Measurements from ENCODE around the gene LRSAM1. TPM values are rescaled to one million over a fixed set of nuclear protein-coding genes. Genes with fewer than 3 reads are reported as not detected.

Gene LRSAM1
- total and polyA plus RNA-seq, 9 of the 15 experiments (the other 6 are each of a cell fraction or from before 2014, with no cell fraction given): 0.07 to 16.2 (median 4.7) TPM

DNA sequence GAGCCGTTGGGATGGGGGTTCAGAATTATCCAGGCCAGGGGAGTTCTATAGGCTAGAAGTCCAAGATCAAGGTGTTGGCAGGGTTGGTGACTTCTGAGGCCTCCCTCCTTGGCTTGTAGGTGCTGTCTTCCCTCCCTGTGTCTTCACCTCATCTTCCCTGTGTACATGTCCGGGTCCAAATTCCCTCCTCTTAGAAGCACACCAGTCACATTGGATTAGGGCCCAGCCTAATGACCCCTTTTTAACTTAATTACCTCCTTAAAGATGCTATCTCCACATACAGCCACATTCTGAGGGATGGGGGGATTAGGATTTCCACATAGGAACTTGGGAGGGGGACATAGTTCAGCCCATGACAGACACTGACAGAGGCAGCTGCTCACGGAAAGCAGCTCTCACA, 12.1 kb downstream of the LRSAM1 start:
- Histone ChIP-seq H4K20me1 (replicated peaks; ENCODE audit: control insufficient read depth, insufficient read depth, low read length) (no peaks in the 10 kb centered on the region), H3K9me1 (ENCODE audit: control insufficient read depth, insufficient read depth, low read length) (peaks cover 3% of the 10 kb centered on the region), H3K9ac (ENCODE audit: insufficient read depth in 1 of 2, low read depth in 2 of 2, low read length in 2 of 2) (no peak overlapping the region), H3K4me2 (ENCODE audit: insufficient read depth, low read length) (no peak overlapping the region), H3K79me2 (ENCODE audit: control insufficient read depth, insufficient read depth, low read length) (no peaks in the 10 kb centered on the region), H3K4me3 (no peak overlapping the region), H3K36me3 (ENCODE audit: control insufficient read depth, insufficient read depth, low read length) (peaks cover 34% of the 10 kb centered on the region; the same call in 2 of the 3 replicates), H3K9me3 (replicated peaks; ENCODE audit: control insufficient read depth, insufficient read depth, low read depth, low read length) (no peaks in the 10 kb centered on the region), H2AFZ (ENCODE audit: low read depth, low read length) (no peak overlapping the region), H3K27me3 (ENCODE audit: control insufficient read depth in 2 of 2, insufficient read depth in 2 of 2, low read length in 2 of 2) (no peaks in the 10 kb centered on the region), H3K27ac (ENCODE audit: extremely low read depth, low read depth, low read length) (no peak overlapping the region), H3K4me1 (replicated peaks in 1 of 2; ENCODE audit: control insufficient read depth in 2 of 2, insufficient read depth in 2 of 2, low read length in 2 of 2) (peaks cover 0 to 11% of the 10 kb centered on the region in 2 experiments; a peak in 2 of 5 replicates)
- WGBS (ENCODE audit: insufficient coverage, low coverage, missing lambda C conversion rate): 71% methylated on average over 3 of the region's 3 CpGs
- ATAC-seq (no peak), FAIRE-seq (no peak), DNase-seq (ENCODE audit: extremely low read depth in 1 of 4, low spot score in 3 of 4) (no peak)
- no peak for TF ChIP-seq GTF2E2 (tag; IDR thresholded peaks at IDR 0.05)
- no peak for TF ChIP-seq POLR3G (IDR thresholded peaks at IDR 0.05; ENCODE audit: extremely low read depth, insufficient read length, insufficient replicate concordance)
- TF ChIP-seq GATAD2A (IDR thresholded peaks at IDR 0.05): no peak
- TF ChIP-seq POLR2AphosphoS5 (IDR thresholded peaks at IDR 0.05; ENCODE audit: control insufficient read depth, insufficient read depth, low read depth, low read length): no peak
- TF ChIP-seq, protein P1, sequence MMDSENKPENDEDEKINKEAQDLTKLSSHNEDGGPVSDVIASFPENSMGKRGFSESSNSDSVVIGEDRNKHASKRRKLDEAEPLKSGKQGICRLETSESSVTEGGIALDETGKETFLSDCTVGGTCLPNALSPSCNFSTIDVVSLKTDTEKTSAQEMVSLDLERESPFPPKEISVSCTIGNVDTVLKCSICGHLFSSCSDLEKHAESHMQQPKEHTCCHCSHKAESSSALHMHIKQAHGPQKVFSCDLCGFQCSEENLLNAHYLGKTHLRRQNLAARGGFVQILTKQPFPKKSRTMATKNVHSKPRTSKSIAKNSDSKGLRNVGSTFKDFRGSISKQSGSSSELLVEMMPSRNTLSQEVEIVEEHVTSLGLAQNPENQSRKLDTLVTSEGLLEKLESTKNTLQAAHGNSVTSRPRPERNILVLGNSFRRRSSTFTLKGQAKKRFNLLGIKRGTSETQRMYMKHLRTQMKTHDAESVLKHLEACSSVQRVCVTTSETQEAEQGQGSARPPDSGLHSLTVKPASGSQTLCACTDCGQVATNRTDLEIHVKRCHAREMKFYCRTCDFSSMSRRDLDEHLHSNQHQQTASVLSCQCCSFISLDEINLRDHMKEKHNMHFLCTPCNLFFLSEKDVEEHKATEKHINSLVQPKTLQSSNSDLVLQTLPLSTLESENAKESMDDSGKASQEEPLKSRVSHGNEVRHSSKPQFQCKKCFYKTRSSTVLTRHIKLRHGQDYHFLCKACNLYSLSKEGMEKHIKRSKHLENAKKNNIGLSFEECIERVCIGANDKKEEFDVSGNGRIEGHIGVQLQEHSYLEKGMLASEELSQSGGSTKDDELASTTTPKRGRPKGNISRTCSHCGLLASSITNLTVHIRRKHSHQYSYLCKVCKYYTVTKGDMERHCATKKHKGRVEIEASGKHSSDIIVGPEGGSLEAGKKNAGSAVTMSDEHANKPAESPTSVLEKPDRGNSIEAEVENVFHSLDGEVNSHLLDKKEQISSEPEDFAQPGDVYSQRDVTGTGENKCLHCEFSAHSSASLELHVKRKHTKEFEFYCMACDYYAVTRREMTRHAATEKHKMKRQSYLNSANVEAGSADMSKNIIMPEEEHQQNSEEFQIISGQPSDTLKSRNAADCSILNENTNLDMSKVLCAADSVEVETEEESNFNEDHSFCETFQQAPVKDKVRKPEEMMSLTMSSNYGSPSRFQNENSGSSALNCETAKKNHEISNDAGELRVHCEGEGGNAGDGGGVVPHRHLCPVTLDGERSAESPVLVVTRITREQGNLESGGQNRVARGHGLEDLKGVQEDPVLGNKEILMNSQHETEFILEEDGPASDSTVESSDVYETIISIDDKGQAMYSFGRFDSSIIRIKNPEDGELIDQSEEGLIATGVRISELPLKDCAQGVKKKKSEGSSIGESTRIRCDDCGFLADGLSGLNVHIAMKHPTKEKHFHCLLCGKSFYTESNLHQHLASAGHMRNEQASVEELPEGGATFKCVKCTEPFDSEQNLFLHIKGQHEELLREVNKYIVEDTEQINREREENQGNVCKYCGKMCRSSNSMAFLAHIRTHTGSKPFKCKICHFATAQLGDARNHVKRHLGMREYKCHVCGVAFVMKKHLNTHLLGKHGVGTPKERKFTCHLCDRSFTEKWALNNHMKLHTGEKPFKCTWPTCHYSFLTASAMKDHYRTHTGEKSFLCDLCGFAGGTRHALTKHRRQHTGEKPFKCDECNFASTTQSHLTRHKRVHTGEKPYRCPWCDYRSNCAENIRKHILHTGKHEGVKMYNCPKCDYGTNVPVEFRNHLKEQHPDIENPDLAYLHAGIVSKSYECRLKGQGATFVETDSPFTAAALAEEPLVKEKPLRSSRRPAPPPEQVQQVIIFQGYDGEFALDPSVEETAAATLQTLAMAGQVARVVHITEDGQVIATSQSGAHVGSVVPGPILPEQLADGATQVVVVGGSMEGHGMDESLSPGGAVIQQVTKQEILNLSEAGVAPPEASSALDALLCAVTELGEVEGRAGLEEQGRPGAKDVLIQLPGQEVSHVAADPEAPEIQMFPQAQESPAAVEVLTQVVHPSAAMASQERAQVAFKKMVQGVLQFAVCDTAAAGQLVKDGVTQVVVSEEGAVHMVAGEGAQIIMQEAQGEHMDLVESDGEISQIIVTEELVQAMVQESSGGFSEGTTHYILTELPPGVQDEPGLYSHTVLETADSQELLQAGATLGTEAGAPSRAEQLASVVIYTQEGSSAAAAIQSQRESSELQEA (IDR thresholded peaks at IDR 0.05; ENCODE audit: low read depth): no peak
- TF ChIP-seq WHSC1 (IDR thresholded peaks at IDR 0.05; ENCODE audit: low read length): no peak
- TF ChIP-seq ZNF3 (CRISPR knock-in tag; IDR thresholded peaks at IDR 0.05): no peak
- ChIA-PET POLR2A (interaction anchor here (1.0 to 1.2 kb wide), 2 partner anchors 8 to 12 kb away, joined by 4 to 5 read pairs; partner anchors contain the start of genes LRSAM1 and RPL12), CTCF (ENCODE audit: low intra/inter-chr PET ratio) (no interaction called here)
- intact Hi-C loops (cut with micrococcal nuclease) (no loop called here), in situ Hi-C loops (cut with MboI) (no loop called here)
- BruUV-seq (replicated peaks): no TSS peak

Data from K562 (cell line).